Dermis blood vessel endothelial cell (primary cell): ENCODE results near the gene GPR137B. TPM values are rescaled to one million over a fixed set of nuclear protein-coding genes. Genes with fewer than 3 reads are reported as not detected.
"Not testable (repeated sequence)": the region's sequence is repeated elsewhere in the genome, so short reads cannot be mapped to it uniquely, and the experiment has no call there.

Experiments
- DNase-seq: peaks from one replicate; pipeline ENCODE4 v3.0.0; 2010
- total RNA-seq: library from RNA; depleted of rRNA; stranded (reverse); fragments of >200 nt; gene quantifications from 2 replicates; pipeline ENCODE4 v1.2.3, GENCODE V29; 2014

Gene GPR137B
- total RNA-seq, 1 donor from 2014 or later, result 10.2 TPM

DNA sequence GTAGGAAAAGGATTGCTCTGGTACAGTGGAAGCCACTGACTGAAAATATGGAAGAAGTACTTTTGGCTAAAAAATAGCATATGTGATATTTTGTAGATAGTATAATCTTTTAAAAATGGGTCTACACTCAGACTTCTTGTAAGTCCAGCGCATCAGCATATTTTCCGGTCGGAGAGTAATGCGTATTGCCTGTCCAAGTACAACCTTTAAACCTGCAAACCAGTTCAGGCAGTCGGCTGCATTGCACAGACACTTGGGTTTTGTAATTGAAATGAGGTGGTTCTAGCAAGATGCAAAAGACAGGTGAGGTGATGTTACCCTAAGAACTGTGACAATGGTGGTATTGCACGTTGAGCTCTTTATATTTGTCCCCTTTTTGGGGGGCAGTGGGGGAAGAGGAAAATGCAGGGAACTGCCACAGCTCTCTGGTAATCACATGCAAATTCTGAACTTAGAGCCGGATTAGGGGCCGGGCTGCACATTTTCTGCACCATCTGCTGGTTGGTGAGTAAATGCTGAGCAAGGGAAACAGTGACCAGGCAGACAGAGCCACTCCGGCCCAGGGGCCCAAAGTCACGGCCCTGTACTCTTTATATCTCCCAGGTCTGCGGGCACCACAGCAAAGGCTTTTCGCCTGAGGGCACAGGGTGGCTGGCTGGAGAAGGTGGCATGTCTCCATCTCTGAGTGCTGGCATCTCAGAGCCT is 2.3 kb downstream of the GPR137B start:
- no peak for DNase-seq

DNA sequence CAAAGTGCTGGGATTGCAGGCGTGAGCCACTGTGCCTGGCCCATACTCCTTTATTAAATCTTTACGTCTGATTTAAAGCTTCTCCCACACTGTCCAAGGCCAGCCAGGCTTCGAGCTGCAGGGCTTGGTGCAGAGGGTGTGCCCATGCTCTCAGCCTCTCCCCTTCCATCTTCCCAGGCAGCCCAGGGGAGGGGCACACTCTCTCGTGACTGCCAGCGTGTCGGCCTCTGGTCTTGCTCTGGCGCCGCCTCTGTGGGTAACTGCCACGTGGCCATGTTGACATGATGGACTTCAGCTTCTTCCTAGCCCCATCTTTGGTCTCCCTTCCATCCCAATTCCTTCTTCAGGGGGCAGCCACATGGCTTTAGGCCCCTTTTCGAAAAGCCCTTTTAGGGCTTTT is 4.7 kb downstream of the GPR137B start:
- no peak for DNase-seq

DNA sequence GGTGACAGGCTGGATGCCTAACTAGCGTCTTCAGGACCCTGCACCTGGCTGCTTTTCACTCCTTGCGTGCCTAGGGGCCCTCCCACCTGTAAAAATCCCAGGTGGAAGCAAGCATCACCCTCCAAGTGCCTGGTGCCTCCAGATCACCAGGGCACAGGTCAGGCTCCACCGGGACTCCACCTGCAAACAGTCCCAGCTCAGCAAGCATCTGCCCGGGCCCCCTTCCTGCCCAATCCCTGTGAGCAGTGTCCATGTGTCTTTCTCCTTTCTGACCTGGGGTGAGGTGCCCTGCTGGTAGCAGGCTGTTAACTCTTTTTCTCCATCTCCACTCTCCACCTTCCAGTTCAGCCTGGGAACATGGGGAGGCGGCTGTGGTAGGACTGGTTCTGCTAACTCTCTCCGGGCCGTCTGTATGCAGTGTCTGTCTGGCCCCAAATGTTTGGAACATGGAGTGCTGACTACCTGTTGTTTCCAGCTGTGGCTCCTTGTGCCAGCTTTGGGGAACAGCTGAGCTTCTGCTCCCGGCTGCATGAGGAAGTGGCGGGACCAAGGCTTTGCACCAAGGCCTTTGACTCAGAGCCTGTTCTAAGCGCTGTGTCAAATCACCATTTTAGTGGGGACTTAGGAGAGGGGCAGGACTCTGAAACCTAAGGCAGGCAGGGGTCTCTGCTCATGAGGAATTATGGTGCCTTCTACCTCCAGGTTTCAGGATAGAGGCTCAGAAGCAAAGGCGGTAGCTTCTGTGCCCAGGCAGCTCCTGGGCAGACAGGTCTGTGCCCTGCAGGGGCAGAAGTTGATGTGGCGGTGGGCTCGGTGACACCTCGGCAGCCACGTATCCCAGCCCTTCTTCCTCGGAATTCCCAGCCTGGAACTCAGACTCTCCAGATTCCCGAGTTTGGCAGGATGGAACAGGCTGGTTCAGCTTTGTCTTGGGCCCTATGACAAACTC is 5.5 kb downstream of the GPR137B start:
- no peak for DNase-seq

DNA sequence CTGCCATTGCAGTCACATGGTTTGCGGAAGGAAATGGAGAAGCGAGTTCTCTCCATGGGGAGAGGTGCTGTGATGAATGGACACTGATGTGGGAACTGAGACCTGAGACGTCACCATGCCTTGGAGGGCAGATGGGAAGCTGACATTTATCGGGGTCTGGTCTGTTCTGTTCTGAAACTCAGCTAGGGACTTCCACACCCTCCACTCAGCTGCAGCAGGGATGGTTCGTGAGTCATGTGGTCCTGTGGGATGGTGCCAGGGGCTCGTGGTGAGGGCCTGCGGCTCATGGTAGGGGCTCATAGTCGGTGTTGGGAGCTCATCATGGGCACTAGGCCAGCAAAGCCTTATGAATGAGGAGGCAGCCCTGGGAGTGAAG is 6.1 kb downstream of the GPR137B start:
- no peak for DNase-seq

DNA sequence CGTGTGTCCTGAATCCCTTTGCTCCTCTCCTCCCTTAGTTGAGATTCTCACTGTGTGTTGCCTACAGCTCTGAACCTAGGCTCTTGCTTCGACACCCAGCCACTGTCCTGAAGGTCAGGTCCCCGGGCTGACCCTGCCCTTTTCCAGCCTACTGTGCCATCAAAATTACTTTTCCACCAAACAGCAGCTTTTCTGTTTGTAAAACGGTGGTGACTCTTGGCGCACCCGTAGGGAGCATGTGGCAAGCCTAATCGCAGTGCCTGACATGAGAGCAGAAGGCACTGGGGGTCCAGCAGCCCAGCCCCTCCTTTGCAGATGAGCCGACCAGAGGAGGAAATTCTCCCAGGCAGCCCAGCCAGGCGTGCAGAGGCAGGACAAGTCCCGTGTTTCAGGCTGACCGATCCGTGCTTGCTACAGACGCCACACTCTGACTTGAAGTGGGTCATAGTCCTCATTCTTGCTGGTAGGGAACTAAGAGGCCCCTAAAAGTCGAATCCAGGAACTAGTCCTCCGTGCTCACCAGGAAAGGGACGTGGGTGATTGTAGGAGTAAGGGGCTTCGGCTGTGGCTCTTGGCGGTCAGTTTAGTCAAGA is 6.8 kb downstream of the GPR137B start:
- DNase-seq, result no peak

DNA sequence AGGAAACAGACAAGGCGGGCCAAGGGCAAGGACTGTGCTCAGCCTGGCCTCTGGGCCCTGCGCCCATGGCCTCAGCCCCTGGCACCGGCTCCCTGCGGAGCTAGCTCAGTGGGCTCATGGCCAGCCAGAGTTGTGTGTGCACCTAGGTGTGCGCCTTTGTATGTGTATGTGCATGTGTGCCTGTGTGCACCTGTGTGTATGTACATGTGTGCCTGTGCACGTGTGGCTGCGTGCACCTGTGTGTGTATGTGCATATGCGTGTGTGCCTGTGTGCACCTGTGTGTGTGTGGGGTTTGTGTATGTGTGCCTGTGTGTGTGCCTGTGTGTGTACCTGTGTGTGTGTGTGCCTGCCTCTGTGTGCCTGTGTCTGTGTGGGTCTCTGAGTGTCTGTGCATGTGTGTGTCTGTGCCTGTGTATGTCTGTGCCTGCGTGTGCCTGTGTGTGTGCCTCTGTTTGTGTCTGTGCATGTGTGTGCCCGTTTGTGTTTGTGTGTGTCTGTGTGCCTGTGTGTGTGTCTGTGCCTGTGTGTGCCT is 7.4 kb downstream of the GPR137B start:
- DNase-seq, result no peak

DNA sequence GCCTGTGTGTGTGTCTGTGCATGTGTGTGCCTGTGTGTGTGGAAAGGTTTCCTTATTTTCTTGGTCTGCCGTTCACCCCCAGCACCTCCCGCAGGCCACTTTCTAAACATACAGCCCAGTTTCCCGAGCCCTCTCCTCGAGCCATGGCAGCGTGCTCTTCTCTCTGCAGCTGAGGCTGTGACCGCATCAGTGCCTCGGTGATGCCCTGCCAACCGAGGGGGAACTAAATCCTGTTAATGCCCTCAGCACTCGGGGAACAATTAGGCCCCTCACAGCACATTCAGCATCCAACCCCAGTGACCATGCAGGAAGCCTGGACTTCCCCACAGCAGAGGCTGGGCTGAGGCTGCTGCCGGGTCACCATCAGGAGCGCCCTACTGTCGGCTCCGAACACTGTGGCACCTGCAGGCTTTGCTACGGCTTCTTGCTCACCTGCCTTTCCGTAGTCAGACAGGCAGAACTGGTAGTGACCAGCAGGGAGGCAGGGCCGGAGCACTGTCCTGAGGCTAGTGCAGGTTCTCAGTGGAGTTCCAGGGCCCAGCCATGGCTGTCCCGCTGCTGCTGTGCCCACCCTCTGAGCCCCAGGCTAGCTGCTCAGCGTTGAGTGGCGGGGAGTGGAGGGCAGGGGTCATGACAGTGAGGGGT is 8.1 kb downstream of the GPR137B start:
- DNase-seq, result no peak

DNA sequence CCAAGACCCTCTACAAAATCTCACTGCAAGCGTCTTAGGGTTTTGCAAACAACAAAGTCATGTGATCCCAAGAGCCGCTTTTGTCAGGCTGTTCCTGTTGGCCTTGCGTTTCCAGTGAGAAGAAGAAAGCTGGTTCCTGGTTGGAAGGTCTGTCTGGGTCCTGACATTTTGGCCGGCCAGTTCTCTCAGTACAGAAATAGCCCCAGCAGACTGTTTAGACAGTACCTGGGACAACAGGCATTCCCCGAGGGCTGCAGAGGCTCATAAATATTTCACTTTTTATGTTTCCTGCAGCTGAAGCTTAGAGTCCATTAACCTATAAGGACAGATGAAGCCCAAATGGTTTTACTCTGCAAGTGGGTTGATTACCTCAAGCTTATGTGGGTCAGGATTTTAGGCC is 8.6 kb downstream of the GPR137B start:
- no peak for DNase-seq

DNA sequence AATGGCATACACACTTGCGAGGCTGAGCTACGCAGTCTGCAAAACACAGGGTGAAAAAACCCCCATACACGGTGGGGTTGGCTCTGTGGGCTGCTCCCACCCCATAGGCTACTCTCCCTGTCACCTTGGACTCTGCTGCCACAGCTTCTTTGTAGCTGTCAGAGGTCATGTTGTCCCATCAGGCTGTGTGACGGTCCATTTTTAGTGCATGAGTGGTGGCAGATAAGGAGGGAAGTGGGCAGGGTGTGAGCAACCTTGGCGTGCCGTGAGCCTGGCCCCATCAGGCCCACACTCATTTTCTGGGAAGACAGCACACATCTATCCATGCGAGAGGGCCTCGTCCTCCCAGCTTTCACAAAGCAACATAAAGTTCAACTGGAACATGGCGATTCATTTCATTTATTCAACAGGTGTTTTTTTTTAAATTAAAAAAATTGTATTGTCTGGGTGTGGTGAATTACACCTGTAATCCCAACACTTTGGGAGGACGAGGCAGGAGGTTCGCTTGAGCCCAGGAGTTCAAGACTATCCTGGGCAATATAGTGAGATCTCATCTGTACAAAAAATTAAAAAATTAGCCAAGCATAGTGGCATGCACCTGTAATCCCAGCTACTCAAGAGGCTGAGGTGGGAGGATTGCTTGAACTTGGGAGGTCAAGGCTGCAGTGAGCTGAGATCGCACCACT is 9.5 kb downstream of the GPR137B start:
- no peak for DNase-seq

DNA sequence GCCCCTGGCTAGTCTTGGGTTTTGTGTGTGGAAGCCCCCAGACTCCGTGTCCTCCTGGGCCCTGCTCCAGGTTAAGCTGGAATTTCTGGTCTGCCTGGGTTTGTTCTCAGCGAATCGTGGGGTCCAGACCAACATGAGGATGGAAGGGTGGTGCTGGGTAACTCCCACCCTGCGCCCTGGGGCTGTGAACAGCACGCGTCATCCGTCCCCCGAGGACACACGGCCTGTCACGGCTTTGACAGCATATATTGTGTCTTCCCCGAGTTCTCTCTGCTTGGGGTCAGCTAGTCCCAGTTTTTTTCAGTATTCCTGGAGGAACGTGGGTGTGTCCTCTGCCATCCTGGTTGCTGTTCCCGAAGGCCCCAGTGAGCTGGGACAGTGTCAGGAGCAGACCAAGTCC is 11.8 kb downstream of the GPR137B start:
- no peak for DNase-seq

DNA sequence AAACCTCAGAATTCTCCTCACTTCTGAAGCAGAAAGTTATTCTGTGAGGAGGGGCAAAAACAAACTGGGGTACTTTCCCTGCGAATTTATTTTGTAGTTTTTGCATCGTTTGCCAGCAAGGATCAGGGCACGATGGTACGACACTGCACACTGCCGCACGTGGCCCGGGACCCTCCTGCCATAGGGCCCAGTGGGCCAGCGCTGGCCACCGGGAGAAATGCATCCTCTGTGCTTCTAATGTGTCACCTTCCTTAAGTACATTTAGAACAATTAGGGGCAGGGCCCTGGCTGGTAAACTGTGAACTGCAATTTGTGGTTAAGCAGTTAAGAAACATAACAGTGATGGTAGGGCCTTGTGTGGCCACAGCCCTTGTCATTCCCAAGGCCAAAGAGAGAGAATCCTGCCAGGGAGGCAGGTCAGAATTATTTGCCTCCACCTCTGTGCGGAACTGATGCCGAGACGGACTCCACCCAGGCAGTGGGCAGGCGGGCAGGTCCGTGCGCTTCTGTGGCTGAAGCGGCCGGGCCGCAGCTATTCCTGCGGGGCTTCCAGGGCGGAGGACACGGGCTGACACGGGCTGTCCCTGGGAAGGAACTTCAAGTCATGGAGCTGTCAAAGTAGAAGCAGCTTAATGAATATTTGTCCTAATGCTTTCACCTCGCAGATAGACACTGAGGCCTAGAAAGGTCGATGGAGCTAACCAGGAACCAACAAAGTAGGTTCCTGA is 12.5 kb downstream of the GPR137B start:
- no peak for DNase-seq

DNA sequence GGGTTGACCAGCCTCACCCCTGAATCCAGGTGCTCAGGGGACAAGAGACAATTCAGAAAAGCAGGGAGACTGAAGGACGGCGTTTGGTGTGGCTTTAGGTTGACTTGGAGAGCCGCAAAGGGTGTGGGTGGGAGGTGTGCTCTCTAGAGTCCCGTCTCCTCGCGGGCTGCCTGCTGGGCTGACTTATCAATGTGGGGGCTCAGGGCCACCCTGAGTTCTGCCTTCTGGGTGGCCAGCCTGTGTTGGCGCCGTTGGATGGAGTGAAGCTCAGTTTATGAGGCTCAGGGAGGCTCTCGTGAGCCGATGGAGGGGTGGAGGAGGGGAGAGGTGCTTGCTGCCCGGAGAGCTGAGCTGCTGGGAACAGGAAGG is 13.0 kb downstream of the GPR137B start:
- no peak for DNase-seq

DNA sequence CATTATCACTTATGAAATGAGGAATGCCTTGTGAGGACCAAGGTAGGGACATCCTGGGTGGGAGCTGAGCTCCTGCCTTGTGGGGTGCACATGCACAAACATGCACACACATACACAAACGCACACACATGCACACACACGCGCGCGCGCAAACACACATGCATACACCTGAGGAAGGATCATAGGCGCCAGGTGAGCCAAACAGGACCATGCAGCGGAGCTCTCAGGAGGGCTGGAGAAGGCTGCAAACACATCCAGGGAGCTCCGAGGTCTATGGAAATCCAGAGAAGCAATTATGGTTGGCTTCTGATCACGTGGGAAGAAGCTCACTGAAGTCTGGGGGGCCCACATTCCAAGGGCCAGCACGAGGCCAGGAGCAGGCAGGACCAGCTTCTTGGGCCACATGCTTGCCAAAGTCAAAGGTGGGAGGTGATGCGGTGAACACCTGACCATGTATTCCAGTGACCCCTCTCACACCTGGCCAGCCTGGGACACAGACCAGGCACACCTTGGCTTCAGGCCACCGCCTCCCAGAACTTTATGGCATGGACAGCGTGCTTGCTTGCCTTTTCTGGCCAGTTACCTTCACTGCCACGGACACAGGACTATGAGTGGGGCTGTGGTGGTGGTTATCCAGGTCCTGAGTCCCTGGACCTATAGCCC is 13.6 kb downstream of the GPR137B start:
- no peak for DNase-seq

DNA sequence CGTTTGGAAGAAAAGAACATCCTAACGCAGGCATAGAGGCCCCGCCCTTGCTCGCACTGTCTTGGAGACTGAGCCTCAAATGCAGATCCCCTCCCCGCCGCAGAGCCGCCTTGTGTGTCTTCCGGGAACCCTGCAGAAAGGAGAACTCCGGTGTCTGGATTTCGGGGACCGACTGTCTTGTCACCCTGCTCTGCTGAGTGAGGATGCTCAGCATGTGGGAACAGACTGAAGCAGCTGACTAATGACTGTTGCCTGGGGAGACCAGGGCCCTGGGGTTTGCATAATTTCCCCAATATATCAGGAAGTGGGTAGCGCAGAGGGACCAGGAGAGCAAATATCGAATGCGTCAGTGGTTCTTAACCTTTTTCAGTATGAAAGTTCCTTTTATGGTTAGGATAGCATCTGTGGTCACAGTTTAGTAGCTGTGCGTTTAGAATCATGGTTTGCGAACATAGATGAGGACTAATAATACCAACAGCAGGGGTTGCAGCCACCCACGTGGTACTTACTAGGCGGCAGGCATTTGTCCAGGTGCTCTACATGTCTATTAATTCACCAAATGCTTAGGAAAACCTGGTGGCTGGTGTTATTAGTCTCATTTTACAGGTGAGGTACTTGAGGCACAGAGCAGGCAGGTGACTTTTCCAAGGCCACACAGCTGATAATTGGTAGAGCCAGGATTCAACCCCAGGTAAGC is 14.3 kb downstream of the GPR137B start:
- no peak for DNase-seq

DNA sequence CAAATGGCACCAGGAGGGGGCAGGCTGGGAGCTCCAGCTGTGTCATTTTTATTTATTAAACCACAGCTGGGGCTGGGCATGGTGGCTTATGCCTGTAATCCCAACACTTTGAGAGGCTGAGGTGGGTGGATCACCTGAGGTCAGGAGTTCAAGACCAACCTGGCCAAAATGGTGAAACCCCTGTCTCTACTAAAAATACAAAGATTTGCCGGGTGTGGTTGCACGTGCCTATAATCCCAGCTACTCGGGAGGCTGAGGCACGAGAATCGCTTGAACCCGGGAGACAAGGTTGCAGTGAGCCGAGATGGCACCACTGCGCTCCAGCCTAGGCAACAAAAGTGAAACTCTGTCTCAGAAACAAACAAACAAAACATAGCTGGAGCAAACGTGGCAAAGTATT is 15.7 kb downstream of the GPR137B start:
- not testable (repeated sequence) for DNase-seq

DNA sequence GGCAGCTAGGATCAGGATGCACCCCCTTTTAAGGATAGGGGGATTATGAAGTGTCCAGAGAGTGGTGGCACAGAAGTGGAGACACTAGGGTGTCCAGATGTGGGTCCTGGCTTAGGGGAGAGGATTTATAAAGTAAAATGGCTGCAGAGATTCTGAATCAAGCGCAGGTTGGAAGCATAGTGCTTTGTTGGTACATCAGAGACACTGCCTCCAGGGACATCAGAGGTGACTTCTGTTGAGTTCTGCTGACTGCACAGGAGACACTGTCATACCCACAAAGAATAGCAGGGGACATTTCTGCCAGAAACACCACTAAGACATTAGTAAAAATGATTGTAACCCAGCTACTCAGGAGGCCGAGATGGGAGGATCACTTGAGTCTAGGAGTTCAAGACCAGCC is 16.4 kb downstream of the GPR137B start:
- DNase-seq, result no peak

DNA sequence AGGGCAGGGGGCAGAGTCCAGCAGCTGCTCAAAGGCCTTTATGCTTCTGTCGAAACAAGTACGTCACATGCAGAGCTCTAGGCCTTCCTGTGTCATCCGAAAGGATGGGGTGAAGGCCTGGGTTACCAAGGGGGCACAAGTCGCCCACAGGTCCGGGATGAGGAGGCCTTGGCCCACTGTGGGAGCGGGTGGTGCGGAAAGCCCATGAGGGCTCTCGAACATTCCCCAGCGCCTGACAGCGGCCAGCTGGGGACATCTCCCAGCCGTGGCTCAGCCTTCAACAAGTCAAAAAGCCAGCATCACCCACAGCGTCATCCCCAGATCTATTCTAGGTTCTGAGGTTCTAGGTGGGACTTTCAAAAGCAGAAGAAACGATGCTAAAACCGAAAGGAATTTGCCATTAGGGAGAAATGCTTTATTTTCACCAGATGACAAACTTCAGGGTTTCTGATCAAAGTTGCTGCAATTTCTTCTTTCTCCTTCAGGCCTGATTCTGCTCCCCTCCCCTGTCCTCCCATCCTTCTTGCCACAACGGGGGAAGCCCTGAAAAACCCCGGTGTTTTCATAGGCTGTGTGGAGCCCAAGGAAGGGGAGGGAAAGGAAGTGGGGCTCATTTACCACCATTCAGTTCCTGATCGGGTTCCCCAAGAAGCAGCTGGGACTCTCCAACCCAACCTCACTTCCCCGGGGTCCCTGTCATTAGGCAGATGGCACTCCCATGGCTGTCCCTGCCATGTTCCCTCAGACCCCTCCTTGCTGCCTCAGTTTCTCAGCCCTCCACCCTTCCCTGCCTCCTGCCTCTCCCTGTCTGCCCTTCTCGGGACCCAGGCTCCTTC is 17.6 kb downstream of the GPR137B start:
- DNase-seq, result no peak

DNA sequence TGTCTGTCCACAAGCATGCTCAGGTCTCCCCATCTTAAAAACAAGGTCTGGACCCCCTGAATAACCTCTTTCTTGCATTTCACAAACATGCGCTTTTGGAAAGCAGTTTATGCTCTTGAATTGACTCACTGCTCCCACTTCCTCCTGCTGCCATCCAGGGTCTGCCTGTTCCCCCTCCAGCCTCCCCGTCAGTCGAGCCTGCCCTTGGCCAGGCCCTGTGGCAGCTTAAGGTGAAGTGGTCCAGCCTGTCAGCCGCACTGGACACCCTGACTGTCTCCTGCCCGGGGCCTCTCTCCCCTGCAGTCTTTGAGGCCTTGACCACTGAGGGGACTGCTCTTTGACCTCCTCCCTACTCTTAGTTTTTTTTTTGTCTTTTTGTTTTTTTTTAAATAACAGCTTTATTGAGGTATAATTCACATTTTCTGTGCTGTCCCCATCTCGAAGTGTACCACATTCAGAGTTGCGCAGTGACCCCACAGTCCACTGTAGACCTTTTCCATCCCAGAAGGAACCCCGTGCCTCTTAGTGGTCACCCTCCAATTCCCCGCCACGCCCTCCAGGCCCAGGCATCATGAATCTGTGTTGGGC is 18.3 kb downstream of the GPR137B start:
- DNase-seq, result no peak

DNA sequence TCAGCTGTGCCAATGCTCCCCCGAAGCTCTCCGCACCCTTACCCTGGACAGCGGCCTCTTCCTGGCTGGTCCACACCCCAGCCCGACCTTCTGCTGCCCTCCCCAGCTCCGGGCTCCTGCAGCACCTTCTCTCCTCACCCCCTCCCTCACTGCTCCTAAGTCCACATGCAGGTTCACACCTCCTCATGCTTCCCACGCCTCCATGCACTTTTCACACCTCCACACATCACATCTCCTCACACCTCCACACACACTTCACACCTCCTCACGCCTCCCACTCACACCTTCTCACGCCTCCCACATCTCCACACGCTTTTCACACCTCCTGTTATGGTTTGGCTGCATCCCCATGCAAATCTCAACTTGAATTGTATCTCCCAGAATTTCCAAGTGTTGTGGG is 18.9 kb downstream of the GPR137B start:
- DNase-seq, result no peak
